GM13977 (cell line): ENCODE measurements around the gene HMOX1.

Source experiments
- DNase-seq: peaks from one replicate; pipeline ENCODE4 v3.0.0; 2012; ENCODE audit warnings: low spot score
- CTCF ChIP-seq: IDR thresholded peaks from 2 replicates; pipeline ENCODE4 v1.5.1; 2012; ENCODE audit warnings: mild to moderate bottlenecking, control low read depth; ENCODE audit not compliant: insufficient read depth; ENCODE audit errors: extremely low read depth, missing control alignments
- in situ Hi-C: fragments of 300-500 bp; cut with MboI; formaldehyde crosslinking; loops from one replicate; pipeline ENCODE4 v1.12.0; 2022; ENCODE audit warnings: low sequenced_read_pairs, low pct_unique_long_range_greater_than_20kb, mixed read lengths, inconsistent platforms; ENCODE audit not compliant: unreplicated experiment

Gene HMOX1

GRCh38 chr22:35337932-35338331 lies 43.0 kb upstream of the HMOX1 start:
- TF ChIP-seq CTCF = peak; percentile 27
- in situ Hi-C loops = no loop called here
- no peak for DNase-seq

GRCh38 chr22:35341090-35341874 lies 39.6 kb upstream of the HMOX1 start:
- no peak for TF ChIP-seq CTCF
- in situ Hi-C loops = no loop called here
- no peak for DNase-seq

DNA sequence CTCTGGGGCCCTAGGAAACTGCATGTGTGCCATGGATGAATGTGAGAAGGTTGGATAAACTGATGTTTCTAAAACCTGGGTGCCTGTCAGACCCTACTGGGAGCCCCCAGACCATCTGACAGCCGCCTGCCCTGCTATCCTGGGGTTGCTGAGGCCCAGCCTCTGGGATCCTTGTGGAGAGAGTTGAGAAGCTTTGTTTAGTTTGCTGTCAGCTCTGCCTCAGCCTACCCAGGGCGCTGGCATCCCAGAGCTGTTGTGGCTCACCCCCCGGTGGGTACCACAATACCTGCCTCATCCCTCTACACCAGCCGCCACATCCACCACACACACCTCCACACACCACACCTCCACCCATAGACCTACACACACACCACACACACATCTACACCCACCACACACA lies 38.5 kb upstream of the HMOX1 start:
- in situ Hi-C loops = no loop called here

DNA sequence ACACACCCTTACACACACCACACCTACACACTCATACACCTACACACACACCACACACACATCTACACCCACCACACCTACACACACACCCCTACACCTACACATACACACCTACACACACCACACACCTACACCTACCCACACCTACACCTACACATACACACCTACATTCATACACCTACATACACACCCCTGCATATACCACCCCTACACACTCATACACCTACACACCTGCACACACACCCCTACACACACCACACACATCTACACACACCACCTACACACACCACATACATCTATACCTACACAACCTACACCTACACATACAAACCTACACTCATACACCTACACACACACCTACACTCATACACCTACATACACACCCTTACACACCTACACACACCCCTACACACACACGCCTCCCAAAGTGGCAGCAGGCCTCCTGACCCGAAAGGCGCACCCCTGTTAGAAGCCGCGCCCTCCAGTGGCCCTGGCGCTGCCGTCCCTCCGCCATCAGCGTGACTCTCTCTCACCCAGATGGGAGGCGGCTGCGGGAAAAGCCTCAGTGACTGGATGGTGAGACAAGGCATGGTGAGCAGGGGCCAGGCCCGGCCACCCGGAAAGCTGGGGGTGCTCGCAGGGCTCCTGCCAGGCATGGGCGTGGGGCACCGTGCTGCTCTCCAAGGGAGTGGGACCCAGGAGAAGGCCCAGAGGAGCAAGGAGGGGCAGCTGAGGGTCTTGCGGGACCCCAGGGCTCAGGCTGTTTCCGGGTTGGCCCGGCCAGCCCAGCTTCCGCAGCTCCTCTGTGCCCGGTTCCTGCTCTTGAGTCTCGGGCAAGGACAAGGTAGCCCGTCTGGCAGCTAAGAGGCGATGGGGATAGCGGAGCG lies 37.0 kb upstream of the HMOX1 start:
- no peak for TF ChIP-seq CTCF
- no peak for DNase-seq
- in situ Hi-C loops = no loop called here

More for the DNA sequence above, 38.5 kb upstream of the HMOX1 start:
- TF ChIP-seq CTCF = no peak
- no peak for DNase-seq

GRCh38 chr22:35344956-35345690 lies 35.8 kb upstream of the HMOX1 start:
- TF ChIP-seq CTCF = no peak
- in situ Hi-C loops = no loop called here

GRCh38 chr22:35345808-35346505 lies 34.9 kb upstream of the HMOX1 start:
- DNase-seq = no peak
- in situ Hi-C loops = no loop called here
- TF ChIP-seq CTCF = no peak

More at GRCh38 chr22:35344956-35345690, 35.8 kb upstream of the HMOX1 start:
- DNase-seq = no peak
